Hepatocyte (in vitro differentiated cells): Measurements from ENCODE around the gene ABCA13. TPM values are rescaled to one million over a fixed set of nuclear protein-coding genes. Genes with fewer than 3 reads are reported as not detected.

ENCODE experiments used
- DNase-seq: peaks from one replicate; pipeline ENCODE4 v3.0.0-alpha.2; 2016; ENCODE audit warnings: low spot score
- H2AFZ ChIP-seq: fragments of 200-600 bp; sonication (generic); 2 replicates; pipeline ENCODE4 v1.6.0; 2016; ENCODE audit warnings: antibody characterized with exemption, mild to moderate bottlenecking
- H3K27ac ChIP-seq: fragments of 200-600 bp; sonication (generic); 2 replicates; pipeline ENCODE4 v1.5.1; 2016; ENCODE audit warnings: mild to moderate bottlenecking
- H3K27me3 ChIP-seq: fragments of 200-600 bp; sonication (generic); 2 replicates; pipeline ENCODE4 v1.6.1; 2016
- H3K36me3 ChIP-seq: fragments of 200-600 bp; sonication (generic); replicated peaks from 2 replicates; pipeline ENCODE4 v1.5.1; 2016; ENCODE audit warnings: low read depth; ENCODE audit not compliant: insufficient read depth
- H3K4me1 ChIP-seq: fragments of 200-600 bp; sonication (generic); 2 replicates; pipeline ENCODE4 v1.5.1; 2016; ENCODE audit warnings: mild to moderate bottlenecking, moderate library complexity; ENCODE audit not compliant: insufficient read depth
- H3K4me2 ChIP-seq: fragments of 200-600 bp; sonication (generic); 2 replicates; pipeline ENCODE4 v1.6.0; 2016
- H3K4me3 ChIP-seq: fragments of 200-600 bp; sonication (generic); 2 replicates; pipeline ENCODE4 v1.5.1; 2016; ENCODE audit warnings: mild to moderate bottlenecking
- H3K79me2 ChIP-seq: fragments of 200-600 bp; sonication (generic); 2 replicates; pipeline ENCODE4 v1.6.0; 2017; ENCODE audit warnings: mild to moderate bottlenecking
- H3K9me2 ChIP-seq: fragments of 200-600 bp; sonication (generic); replicated peaks from 2 replicates; pipeline ENCODE4 v1.6.0; 2017; ENCODE audit warnings: mild to moderate bottlenecking; ENCODE audit not compliant: insufficient read depth
- H3K9me3 ChIP-seq: fragments of 200-600 bp; sonication (generic); 2 replicates; pipeline ENCODE4 v1.5.1; 2016; ENCODE audit warnings: low read depth, mild to moderate bottlenecking
- H4K20me1 ChIP-seq: fragments of 200-600 bp; sonication (generic); 2 replicates; pipeline ENCODE4 v1.6.0; 2016; ENCODE audit warnings: mild to moderate bottlenecking; ENCODE audit not compliant: insufficient read depth, poor library complexity, severe bottlenecking
- EZH2 ChIP-seq: fragments of 200-600 bp; sonication (generic); IDR thresholded peaks from 2 replicates; pipeline ENCODE4 v1.6.1; 2016; ENCODE audit warnings: antibody characterized with exemption, mild to moderate bottlenecking, borderline replicate concordance
- EZH2phosphoT487 ChIP-seq: fragments of 200-600 bp; sonication (generic); IDR thresholded peaks from one replicate; pipeline ENCODE4 v1.6.1; 2018; ENCODE audit warnings: antibody characterized with exemption, mild to moderate bottlenecking, low read depth, moderate library complexity; ENCODE audit not compliant: unreplicated experiment, severe bottlenecking
- WGBS: methylation state at CpG from one replicate; pipeline ENCODE4 v1.1.6; 2016; ENCODE audit warnings: low lambda C conversion rate; ENCODE audit errors: missing lambda C conversion rate; 5-methylcytosine and 5-hydroxymethylcytosine counted together
- polyA plus RNA-seq: library from polyadenylated mRNA; unstranded; fragments of >200 nt; fragmentation: Nextera tagmentation; extraction: Ambion mirVana; gene quantifications from 2 replicates; pipeline ENCODE4 v1.2.1, GENCODE V29; 2016
- total RNA-seq: library from RNA; depleted of rRNA; stranded (reverse); fragments of >200 nt; gene quantifications from 2 replicates; pipeline ENCODE4 v1.2.3, GENCODE V29; 2014
- TF ChIP-seq, protein P1 (sequence below): fragments of 200-600 bp; sonication (generic); IDR thresholded peaks from 2 replicates; pipeline ENCODE4 v1.5.1; 2016; ENCODE audit warnings: antibody characterized with exemption, mild to moderate bottlenecking; ENCODE audit not compliant: poor library complexity

ABCA13 gene
- total and polyA plus RNA-seq, 2 experiments from 2014 or later, result 0.57 to 2.0 TPM

DNA sequence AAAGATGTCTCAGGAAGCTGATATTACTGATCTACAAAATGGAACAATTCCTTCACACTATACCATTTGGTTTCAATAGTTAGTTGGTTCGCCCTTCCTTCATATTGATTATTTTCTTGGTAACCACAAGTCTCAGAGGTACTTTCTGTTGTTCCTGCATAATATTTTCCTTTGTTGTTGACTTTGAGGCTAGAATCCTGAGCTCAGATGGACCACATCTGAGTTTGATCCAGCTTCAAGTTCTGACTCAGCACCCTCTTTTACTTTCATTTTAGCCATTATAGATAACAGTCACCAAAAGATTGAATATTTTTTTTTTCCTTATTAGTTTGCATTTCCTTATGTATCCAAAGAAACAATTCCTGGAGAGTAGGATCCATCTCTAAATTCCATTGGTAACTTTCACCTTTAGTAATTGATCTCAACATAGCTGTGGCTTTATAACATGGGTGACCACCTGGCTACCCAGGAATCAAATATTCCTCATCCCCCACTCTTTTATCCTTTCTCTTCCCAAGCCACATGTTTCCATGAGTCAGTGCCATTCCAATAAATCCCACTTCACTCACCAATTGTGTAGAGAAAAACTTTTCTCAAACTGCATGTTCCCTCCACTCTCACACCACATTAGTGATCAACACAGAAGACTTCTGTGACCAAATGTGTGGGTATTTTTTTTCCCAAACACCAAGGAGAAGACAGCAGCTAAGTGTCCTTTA, 9.7 kb upstream of the ABCA13 start:
- Histone ChIP-seq H2AFZ (no peak overlapping the region), H3K9me2 (no peaks in the 10 kb centered on the region), H3K4me2 (no peak overlapping the region), H3K36me3 (no peaks in the 10 kb centered on the region), H3K27ac (no peak overlapping the region), H3K79me2 (no peaks in the 10 kb centered on the region), H4K20me1 (no peaks in the 10 kb centered on the region), H3K4me1 (no peaks in the 10 kb centered on the region), H3K27me3 (no peaks in the 10 kb centered on the region), H3K9me3 (no peaks in the 10 kb centered on the region), H3K4me3 (no peak overlapping the region)
- DNase-seq, result no peak
- TF ChIP-seq EZH2phosphoT487, result no peak
- 88% methylated on average over 1 of the region's 1 CpG for WGBS

DNA sequence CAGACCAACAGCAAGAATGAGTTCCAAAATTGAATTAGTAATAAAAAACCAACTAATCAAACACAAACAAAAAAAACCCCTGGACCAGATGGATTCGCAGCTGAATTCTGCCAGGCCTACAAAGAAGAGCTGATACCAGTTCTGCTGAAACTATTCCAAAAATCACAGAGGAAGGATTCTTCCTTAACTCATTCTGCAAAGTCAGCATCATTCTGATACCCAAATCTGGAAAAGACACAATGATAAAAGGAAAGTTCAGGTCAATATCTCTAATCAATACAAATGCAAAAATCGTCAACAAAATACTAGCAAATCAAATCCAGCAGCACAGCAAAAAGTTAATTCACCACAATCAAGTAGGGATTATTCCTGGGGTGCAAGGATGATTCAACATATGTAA, 6.1 kb upstream of the ABCA13 start:
- no peaks in the 10 kb centered on the region for H3K9me3 ChIP-seq
- H3K4me3 ChIP-seq, result no peak overlapping the region
- no peaks in the 10 kb centered on the region for H4K20me1 ChIP-seq
- no peaks in the 10 kb centered on the region for H3K9me2 ChIP-seq
- no peak for DNase-seq
- TF ChIP-seq EZH2, result no peak
- no peak for TF ChIP-seq EZH2phosphoT487
- TF ChIP-seq, protein P1, sequence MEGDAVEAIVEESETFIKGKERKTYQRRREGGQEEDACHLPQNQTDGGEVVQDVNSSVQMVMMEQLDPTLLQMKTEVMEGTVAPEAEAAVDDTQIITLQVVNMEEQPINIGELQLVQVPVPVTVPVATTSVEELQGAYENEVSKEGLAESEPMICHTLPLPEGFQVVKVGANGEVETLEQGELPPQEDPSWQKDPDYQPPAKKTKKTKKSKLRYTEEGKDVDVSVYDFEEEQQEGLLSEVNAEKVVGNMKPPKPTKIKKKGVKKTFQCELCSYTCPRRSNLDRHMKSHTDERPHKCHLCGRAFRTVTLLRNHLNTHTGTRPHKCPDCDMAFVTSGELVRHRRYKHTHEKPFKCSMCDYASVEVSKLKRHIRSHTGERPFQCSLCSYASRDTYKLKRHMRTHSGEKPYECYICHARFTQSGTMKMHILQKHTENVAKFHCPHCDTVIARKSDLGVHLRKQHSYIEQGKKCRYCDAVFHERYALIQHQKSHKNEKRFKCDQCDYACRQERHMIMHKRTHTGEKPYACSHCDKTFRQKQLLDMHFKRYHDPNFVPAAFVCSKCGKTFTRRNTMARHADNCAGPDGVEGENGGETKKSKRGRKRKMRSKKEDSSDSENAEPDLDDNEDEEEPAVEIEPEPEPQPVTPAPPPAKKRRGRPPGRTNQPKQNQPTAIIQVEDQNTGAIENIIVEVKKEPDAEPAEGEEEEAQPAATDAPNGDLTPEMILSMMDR, result no peak
- H2AFZ ChIP-seq, result no peak overlapping the region
- H3K4me1 ChIP-seq, result no peaks in the 10 kb centered on the region
- 85% methylated on average over 2 of the region's 2 CpGs for WGBS
- H3K4me2 ChIP-seq, result no peak overlapping the region
- H3K36me3 ChIP-seq, result no peaks in the 10 kb centered on the region
- no peak overlapping the region for H3K27ac ChIP-seq
- H3K79me2 ChIP-seq, result no peaks in the 10 kb centered on the region
- no peaks in the 10 kb centered on the region for H3K27me3 ChIP-seq

- H3K4me2 ChIP-seq, result no peak overlapping the region
- no peaks in the 10 kb centered on the region for H3K27me3 ChIP-seq
- H2AFZ ChIP-seq, result no peak overlapping the region
- H3K36me3 ChIP-seq, result no peaks in the 10 kb centered on the region
- H3K4me1 ChIP-seq, result no peaks in the 10 kb centered on the region
- no peaks in the 10 kb centered on the region for H3K9me3 ChIP-seq
- no peak overlapping the region for H3K4me3 ChIP-seq
- no peak for DNase-seq
- H3K27ac ChIP-seq, result no peak overlapping the region
- H3K79me2 ChIP-seq, result no peaks in the 10 kb centered on the region
- no peak for TF ChIP-seq EZH2phosphoT487
- TF ChIP-seq, protein P1, result no peak
- TF ChIP-seq EZH2, result no peak
- no peaks in the 10 kb centered on the region for H4K20me1 ChIP-seq
- no peaks in the 10 kb centered on the region for H3K9me2 ChIP-seq
- 73% methylated on average over 2 of the region's 2 CpGs for WGBS
Measured at GRCh38 chr7:48168159-48168558, 3.1 kb upstream of the ABCA13 start.

- Histone ChIP-seq H3K36me3 (no peaks in the 10 kb centered on the region), H3K4me1 (no peaks in the 10 kb centered on the region), H4K20me1 (no peaks in the 10 kb centered on the region), H3K27ac (no peak overlapping the region), H3K4me2 (no peak overlapping the region), H3K27me3 (no peaks in the 10 kb centered on the region), H2AFZ (no peak overlapping the region), H3K9me3 (no peaks in the 10 kb centered on the region), H3K4me3 (no peak overlapping the region), H3K9me2 (no peaks in the 10 kb centered on the region), H3K79me2 (no peaks in the 10 kb centered on the region)
- WGBS, result 77% methylated on average over 3 of the region's 3 CpGs
- TF ChIP-seq, protein P1, result no peak
- TF ChIP-seq EZH2phosphoT487, result no peak
- no peak for TF ChIP-seq EZH2
- no peak for DNase-seq
Measured at GRCh38 chr7:48170506-48170905, 752 bp upstream of the ABCA13 start.
